Liver (tissue), 3 donors: Measurements from ENCODE around the gene MSH4.

ENCODE experiments used
- ATF3 ChIP-seq: IDR thresholded peaks from 2 replicates; pipeline ENCODE4 v1.6.1; 2016; ENCODE audit warnings: antibody characterized with exemption
- CTCF ChIP-seq: fragments of 150-350 bp; IDR thresholded peaks from 2 replicates; pipeline ENCODE4 v1.5.1; 2017; ENCODE audit warnings: improper control_type of control experiment, low read depth, low read length; ENCODE audit not compliant: missing input control
- FOXA1 ChIP-seq: IDR thresholded peaks from 2 replicates; pipeline ENCODE4 v1.6.1; 2016; ENCODE audit warnings: antibody characterized with exemption
- GABPA ChIP-seq, 2 donors: IDR thresholded peaks in 1 of 2; conservative IDR thresholded peaks in 1 of 2; 2 replicates each; pipeline ENCODE4 v1.6.1; 2016; ENCODE audit warnings: antibody characterized with exemption in 2 of 2, mild to moderate bottlenecking in 1 of 2, moderate library complexity in 1 of 2
- HNF4A ChIP-seq, 2 donors: conservative IDR thresholded peaks; 2 replicates each; pipeline ENCODE4 v1.6.1; 2016; ENCODE audit warnings: antibody characterized with exemption in 2 of 2, mild to moderate bottlenecking in 2 of 2
- HNF4G ChIP-seq: IDR thresholded peaks from 2 replicates; pipeline ENCODE4 v1.6.1; 2016; ENCODE audit warnings: antibody characterized with exemption
- JUND ChIP-seq, 2 donors: IDR thresholded peaks; 2 replicates each; pipeline ENCODE4 v1.6.1; 2016; ENCODE audit warnings: antibody characterized with exemption in 2 of 2
- RAD21 ChIP-seq, 2 donors: IDR thresholded peaks; 2 replicates each; pipeline ENCODE4 v1.6.1; 2016; ENCODE audit warnings: antibody characterized with exemption in 2 of 2, mild to moderate bottlenecking in 2 of 2
- REST ChIP-seq: IDR thresholded peaks from 2 replicates; pipeline ENCODE4 v1.6.1; 2016; ENCODE audit warnings: antibody characterized with exemption, mild to moderate bottlenecking
- RXRA ChIP-seq, 2 donors: IDR thresholded peaks; 2 replicates each; pipeline ENCODE4 v1.6.1; 2017 to 2018; ENCODE audit warnings: antibody characterized with exemption in 2 of 2, mild to moderate bottlenecking in 1 of 2
- SP1 ChIP-seq: IDR thresholded peaks from 2 replicates; pipeline ENCODE4 v1.6.1; 2018; ENCODE audit warnings: antibody characterized with exemption, mild to moderate bottlenecking
- TAF1 ChIP-seq: conservative IDR thresholded peaks from 2 replicates; pipeline ENCODE4 v1.6.1; 2016; ENCODE audit warnings: antibody characterized with exemption, mild to moderate bottlenecking
- YY1 ChIP-seq: IDR thresholded peaks from 2 replicates; pipeline ENCODE4 v1.6.1; 2016; ENCODE audit warnings: antibody characterized with exemption, mild to moderate bottlenecking
- ZBTB33 ChIP-seq: IDR thresholded peaks from 2 replicates; pipeline ENCODE4 v1.6.1; 2016; ENCODE audit warnings: antibody characterized with exemption
- donor health status: healthy.
- donor health status: healthy.

- TF ChIP-seq FOXA1 (no peak), REST (no peak), RXRA (IDR thresholded peaks at IDR 0.05) (no peak), TAF1 (no peak), CTCF (no peak), ZBTB33 (no peak), ATF3 (no peak), SP1 (no peak), HNF4G (no peak), JUND (IDR thresholded peaks at IDR 0.05) (no peak), HNF4A (conservative IDR thresholded peaks at IDR 0.05) (no peak), YY1 (no peak), RAD21 (IDR thresholded peaks at IDR 0.05) (no peak), GABPA (IDR thresholded peaks at IDR 0.05 in 1 of 2, conservative IDR thresholded peaks at IDR 0.05 in 1 of 2) (no peak)
These were observed 87.8 kb downstream of the MSH4 start for GRCh38 chr1:75884437-75884836.
